OCI-LY1 (cell line): ENCODE data around the gene PRTFDC1.
"Not testable (repeated sequence)": the region's sequence is repeated elsewhere in the genome, so short reads cannot be mapped to it uniquely, and the experiment has no call there.

Source experiments
- H2AFZ ChIP-seq: fragments of 200-600 bp; sonication (generic), shearing (Covaris generic); 2 replicates; pipeline ENCODE4 v1.6.0; 2014; ENCODE audit warnings: antibody characterized with exemption, mild to moderate bottlenecking, low read length
- H3F3A ChIP-seq: fragments of 200-600 bp; sonication (generic), shearing (Covaris generic); 2 replicates; pipeline ENCODE4 v1.6.0; 2014; ENCODE audit warnings: mild to moderate bottlenecking, antibody characterized with exemption, low read length, moderate library complexity; ENCODE audit not compliant: insufficient read depth
- H3K27ac ChIP-seq: fragments of 200-600 bp; sonication (generic); 2 replicates; pipeline ENCODE4 v1.5.1; 2014; ENCODE audit warnings: low read length, mixed run types, mild to moderate bottlenecking, low read depth; ENCODE audit not compliant: poor library complexity, severe bottlenecking
- H3K27me3 ChIP-seq: fragments of 200-600 bp; sonication (generic); 2 replicates; pipeline ENCODE4 v1.6.0; 2014; ENCODE audit warnings: antibody characterized with exemption, mild to moderate bottlenecking, low read length, moderate library complexity; ENCODE audit not compliant: insufficient read depth
- H3K36me3 ChIP-seq: fragments of 200-600 bp; sonication (generic); 2 replicates; pipeline ENCODE4 v1.6.1; 2014; ENCODE audit warnings: mild to moderate bottlenecking, antibody characterized with exemption, low read length, moderate library complexity, mixed read lengths; ENCODE audit not compliant: insufficient read depth
- H3K4me1 ChIP-seq: fragments of 200-600 bp; sonication (generic); 2 replicates; pipeline ENCODE4 v1.5.1; 2014; ENCODE audit warnings: mild to moderate bottlenecking, low read length, moderate library complexity; ENCODE audit not compliant: insufficient read depth, severe bottlenecking
- H3K4me2 ChIP-seq: fragments of 200-600 bp; sonication (generic), shearing (Covaris generic); 2 replicates; pipeline ENCODE4 v1.6.1; 2014; ENCODE audit warnings: low read length
- H3K4me3 ChIP-seq: fragments of 200-600 bp; sonication (generic); 2 replicates; pipeline ENCODE4 v1.5.1; 2014; ENCODE audit warnings: low read length, low read depth, mild to moderate bottlenecking, mixed read lengths; ENCODE audit not compliant: poor library complexity, severe bottlenecking
- H3K79me2 ChIP-seq: fragments of 200-600 bp; shearing (Covaris generic); 2 replicates; pipeline ENCODE4 v1.6.1; 2016; ENCODE audit warnings: mixed run types, low read length, mixed read lengths; ENCODE audit not compliant: insufficient read depth
- H3K9ac ChIP-seq: fragments of 200-600 bp; sonication (generic), shearing (Covaris generic); 2 replicates; pipeline ENCODE4 v1.6.1; 2014; ENCODE audit warnings: mild to moderate bottlenecking, low read length, mixed read lengths
- H3K9me2 ChIP-seq: fragments of 200-600 bp; sonication (generic), shearing (Covaris generic); 2 replicates; pipeline ENCODE4 v1.6.1; 2014; ENCODE audit warnings: low read depth, mild to moderate bottlenecking, low read length, mixed read lengths
- H3K9me3 ChIP-seq: fragments of 200-600 bp; shearing (Covaris generic); 2 replicates; pipeline ENCODE4 v1.6.1; 2014; ENCODE audit warnings: low read length, mixed read lengths
- H4K20me1 ChIP-seq: fragments of 200-600 bp; sonication (generic), shearing (Covaris generic); 2 replicates; pipeline ENCODE4 v1.6.0; 2016; ENCODE audit warnings: mild to moderate bottlenecking, low read length; ENCODE audit not compliant: insufficient read depth
- CTCF ChIP-seq: fragments of 200-600 bp; sonication (generic), shearing (Covaris generic); IDR thresholded peaks from 2 replicates; pipeline ENCODE4 v1.5.1; 2017; ENCODE audit warnings: mild to moderate bottlenecking, antibody characterized with exemption, low read length, moderate library complexity, mixed read lengths
- EZH2 ChIP-seq: fragments of 200-600 bp; sonication (generic), shearing (Covaris generic); IDR thresholded peaks from 2 replicates; pipeline ENCODE4 v1.8.0; 2017; ENCODE audit warnings: borderline replicate concordance, mixed run types, mild to moderate bottlenecking, antibody characterized with exemption, low read length, moderate library complexity, mixed read lengths

The PRTFDC1 gene

GRCh38 chr10:24973163-24973562 is 20.8 kb upstream of the PRTFDC1 start:
- Histone ChIP-seq H3K79me2 (no peaks in the 10 kb centered on the region), H3K4me1 (no peaks in the 10 kb centered on the region), H3K9ac (no peak overlapping the region), H4K20me1 (no peaks in the 10 kb centered on the region), H3K9me3 (no peaks in the 10 kb centered on the region), H2AFZ (no peak overlapping the region), H3K27ac (no peak overlapping the region), H3F3A (no peaks in the 10 kb centered on the region), H3K27me3 (no peaks in the 10 kb centered on the region), H3K4me2 (no peak overlapping the region), H3K9me2 (no peaks in the 10 kb centered on the region), H3K36me3 (no peaks in the 10 kb centered on the region), H3K4me3 (no peak overlapping the region)
- TF ChIP-seq CTCF: no peak
- TF ChIP-seq EZH2: no peak

- H3K4me2 ChIP-seq: no peak overlapping the region
- H3K4me1 ChIP-seq: no peaks in the 10 kb centered on the region
- no peaks in the 10 kb centered on the region for H3K36me3 ChIP-seq
- no peak overlapping the region for H2AFZ ChIP-seq
- no peaks in the 10 kb centered on the region for H3K27me3 ChIP-seq
- H3K4me3 ChIP-seq: no peak overlapping the region
- H3K9me3 ChIP-seq: no peaks in the 10 kb centered on the region
- H4K20me1 ChIP-seq: no peaks in the 10 kb centered on the region
- H3K9ac ChIP-seq: no peak overlapping the region
- no peaks in the 10 kb centered on the region for H3F3A ChIP-seq
- no peaks in the 10 kb centered on the region for H3K9me2 ChIP-seq
- TF ChIP-seq CTCF: no peak
- TF ChIP-seq EZH2: no peak
- H3K27ac ChIP-seq: no peak overlapping the region
- H3K79me2 ChIP-seq: no peaks in the 10 kb centered on the region
Measured at GRCh38 chr10:24971374-24971773, 19.0 kb upstream of the PRTFDC1 start.

DNA sequence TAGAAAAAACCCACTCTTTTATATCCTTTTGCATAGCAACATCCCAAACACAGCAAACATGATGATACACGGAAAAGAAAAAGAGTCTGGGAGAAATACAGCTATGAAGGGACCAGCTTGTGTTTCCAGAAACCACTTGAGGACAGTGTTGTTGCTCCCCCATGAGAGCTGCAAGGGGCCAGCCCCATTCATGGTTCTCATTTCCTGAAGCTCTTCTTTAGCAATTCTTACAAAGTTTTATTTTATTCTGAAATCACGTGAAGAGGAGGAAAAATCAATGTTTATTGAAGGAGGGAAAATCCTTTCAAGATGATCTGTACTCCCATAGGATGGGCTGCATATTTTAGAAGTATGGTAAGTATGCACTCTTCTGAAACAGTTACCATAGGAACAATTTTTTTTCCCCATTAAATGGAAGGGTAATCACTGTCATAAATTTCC is 17.5 kb upstream of the PRTFDC1 start:
- H3F3A ChIP-seq: no peaks in the 10 kb centered on the region
- H3K4me2 ChIP-seq: no peak overlapping the region
- H3K4me3 ChIP-seq: no peak overlapping the region
- H3K4me1 ChIP-seq: no peaks in the 10 kb centered on the region
- H3K9me2 ChIP-seq: no peaks in the 10 kb centered on the region
- H4K20me1 ChIP-seq: no peaks in the 10 kb centered on the region
- no peaks in the 10 kb centered on the region for H3K9me3 ChIP-seq
- TF ChIP-seq EZH2 (no peak), CTCF (no peak)
- H3K27me3 ChIP-seq: no peaks in the 10 kb centered on the region
- no peak overlapping the region for H2AFZ ChIP-seq
- no peak overlapping the region for H3K9ac ChIP-seq
- no peak overlapping the region for H3K27ac ChIP-seq
- H3K36me3 ChIP-seq: no peaks in the 10 kb centered on the region
- H3K79me2 ChIP-seq: no peaks in the 10 kb centered on the region

- H3K4me2 ChIP-seq, H3K9ac ChIP-seq, H3K4me1 ChIP-seq, H3K36me3 ChIP-seq, H3K9me3 ChIP-seq, H3K27me3 ChIP-seq, H3F3A ChIP-seq, H3K79me2 ChIP-seq, H2AFZ ChIP-seq, H3K4me3 ChIP-seq, H3K27ac ChIP-seq, H3K9me2 ChIP-seq, H4K20me1 ChIP-seq: not testable (repeated sequence)
Measured at GRCh38 chr10:24968951-24969350, 16.5 kb upstream of the PRTFDC1 start.
